Measurements from ENCODE around the gene PSMC4.

Gene PSMC4

GRCh38 chr19:39936622-39937021, 34.3 kb upstream of the PSMC4 start:
- DNase-seq (ENCODE audit: low read depth in 2 of 2): no peak
- H3K4me3 ChIP-seq (replicated peaks in 1 of 2; ENCODE audit: low read depth in 2 of 2, low read length in 2 of 2): no peak overlapping the region
- TF ChIP-seq, protein P1, sequence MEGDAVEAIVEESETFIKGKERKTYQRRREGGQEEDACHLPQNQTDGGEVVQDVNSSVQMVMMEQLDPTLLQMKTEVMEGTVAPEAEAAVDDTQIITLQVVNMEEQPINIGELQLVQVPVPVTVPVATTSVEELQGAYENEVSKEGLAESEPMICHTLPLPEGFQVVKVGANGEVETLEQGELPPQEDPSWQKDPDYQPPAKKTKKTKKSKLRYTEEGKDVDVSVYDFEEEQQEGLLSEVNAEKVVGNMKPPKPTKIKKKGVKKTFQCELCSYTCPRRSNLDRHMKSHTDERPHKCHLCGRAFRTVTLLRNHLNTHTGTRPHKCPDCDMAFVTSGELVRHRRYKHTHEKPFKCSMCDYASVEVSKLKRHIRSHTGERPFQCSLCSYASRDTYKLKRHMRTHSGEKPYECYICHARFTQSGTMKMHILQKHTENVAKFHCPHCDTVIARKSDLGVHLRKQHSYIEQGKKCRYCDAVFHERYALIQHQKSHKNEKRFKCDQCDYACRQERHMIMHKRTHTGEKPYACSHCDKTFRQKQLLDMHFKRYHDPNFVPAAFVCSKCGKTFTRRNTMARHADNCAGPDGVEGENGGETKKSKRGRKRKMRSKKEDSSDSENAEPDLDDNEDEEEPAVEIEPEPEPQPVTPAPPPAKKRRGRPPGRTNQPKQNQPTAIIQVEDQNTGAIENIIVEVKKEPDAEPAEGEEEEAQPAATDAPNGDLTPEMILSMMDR (IDR thresholded peaks at IDR 0.05; ENCODE audit: low read depth, low read length): no peak

DNA sequence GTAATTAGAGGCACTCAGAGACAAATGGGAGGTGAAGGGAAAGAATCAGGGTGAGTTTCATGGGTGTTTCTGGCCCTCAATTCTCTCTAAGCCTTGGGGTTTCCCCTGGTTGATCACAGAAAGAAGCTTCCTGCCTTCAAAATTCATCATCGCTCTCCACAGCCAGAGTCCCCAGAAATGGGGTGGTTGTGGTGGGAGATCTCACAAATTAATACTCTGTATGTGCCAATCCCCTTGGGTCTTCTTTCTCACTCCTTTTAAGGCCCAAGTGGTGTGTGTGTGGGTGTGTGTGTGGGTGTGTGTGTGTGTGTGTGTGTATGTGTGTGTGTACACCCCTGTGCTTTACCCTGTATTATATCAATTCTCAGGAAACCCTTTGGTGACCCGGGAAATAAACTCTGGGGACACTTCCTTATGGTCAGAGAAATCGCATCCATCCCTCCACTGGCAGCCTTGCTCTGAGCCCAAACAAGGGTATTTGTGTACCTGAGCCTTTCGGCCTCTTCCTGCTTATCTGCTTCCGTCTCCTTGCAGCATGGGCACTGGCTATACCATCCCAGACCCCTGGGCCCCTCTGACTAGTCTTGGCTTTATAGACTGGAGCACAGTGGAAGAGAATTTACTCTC, 33.8 kb upstream of the PSMC4 start:
- TF ChIP-seq, protein P1 (IDR thresholded peaks at IDR 0.05; ENCODE audit: low read depth, low read length): no peak
- no peak overlapping the region for H3K4me3 ChIP-seq (replicated peaks in 1 of 2; ENCODE audit: low read depth in 2 of 2, low read length in 2 of 2)
- DNase-seq (ENCODE audit: low read depth in 2 of 2): no peak

- TF ChIP-seq, protein P1 (IDR thresholded peaks at IDR 0.05; ENCODE audit: low read depth, low read length): no peak
- no peak for DNase-seq (ENCODE audit: low read depth in 2 of 2)
These were observed 33.2 kb upstream of the PSMC4 start for GRCh38 chr19:39937787-39938186.

GRCh38 chr19:39939556-39939955, 31.4 kb upstream of the PSMC4 start:
- TF ChIP-seq, protein P1 (IDR thresholded peaks at IDR 0.05; ENCODE audit: low read depth, low read length): no peak
- no peak for DNase-seq (ENCODE audit: low read depth in 2 of 2)
- no peak overlapping the region for H3K4me3 ChIP-seq (replicated peaks in 1 of 2; ENCODE audit: low read depth in 2 of 2, low read length in 2 of 2)

More at GRCh38 chr19:39937787-39938186, 33.2 kb upstream of the PSMC4 start:
- H3K4me3 ChIP-seq (replicated peaks in 1 of 2; ENCODE audit: low read depth in 2 of 2, low read length in 2 of 2): no peak overlapping the region

DNA sequence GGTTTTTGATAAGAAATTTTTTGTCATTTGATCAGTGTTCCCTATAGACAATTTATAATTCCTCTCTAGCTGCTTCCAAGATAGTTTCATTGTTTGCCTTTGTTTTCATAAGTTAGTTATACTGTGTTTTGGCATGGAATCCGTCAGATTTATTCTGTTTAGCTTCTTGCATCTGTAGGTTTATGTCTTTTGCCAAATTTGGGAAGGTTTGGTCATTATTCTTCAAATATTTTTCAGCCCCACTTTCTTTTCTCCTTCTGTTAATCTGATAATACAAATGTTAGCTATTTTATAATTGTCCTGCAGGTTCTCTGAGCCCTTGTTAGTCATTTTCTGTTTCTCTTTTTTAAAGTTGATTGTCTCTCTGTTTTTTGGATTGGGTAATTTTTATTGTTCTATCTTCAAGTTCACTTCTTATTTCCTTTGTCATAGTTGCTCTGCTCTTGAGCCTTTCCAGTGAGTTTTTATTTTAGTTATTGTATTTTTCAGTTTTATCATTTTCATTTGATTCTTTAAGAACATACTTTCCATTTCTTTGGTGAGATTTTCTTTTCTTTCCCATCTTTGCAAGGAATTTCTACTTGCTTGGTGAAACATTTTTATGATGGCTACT, 30.6 kb upstream of the PSMC4 start:
- no peak overlapping the region for H3K4me3 ChIP-seq (replicated peaks in 1 of 2; ENCODE audit: low read depth in 2 of 2, low read length in 2 of 2)
- TF ChIP-seq, protein P1 (IDR thresholded peaks at IDR 0.05; ENCODE audit: low read depth, low read length): no peak
- DNase-seq (ENCODE audit: low read depth in 2 of 2): no peak

- no peak overlapping the region for H3K4me3 ChIP-seq (replicated peaks in 1 of 2; ENCODE audit: low read depth in 2 of 2, low read length in 2 of 2)
- TF ChIP-seq, protein P1 (IDR thresholded peaks at IDR 0.05; ENCODE audit: low read depth, low read length): no peak
- DNase-seq (ENCODE audit: low read depth in 2 of 2): no peak
These were observed 29.8 kb upstream of the PSMC4 start for GRCh38 chr19:39941151-39941550.

Data from cardiac fibroblast (primary cell).